NCI-H187 treated with DMSO at 0.1 percent for 48 hours (cell line): ENCODE measurements around the gene BIRC3.
"Not testable (repeated sequence)": the region's sequence is repeated elsewhere in the genome, so short reads cannot be mapped to it uniquely, and the experiment has no call there.

Source experiments
- DNase-seq: peaks from one replicate; lab custom pipeline; 2025; lab: John Stamatoyannopoulos, UW

BIRC3 gene

DNA sequence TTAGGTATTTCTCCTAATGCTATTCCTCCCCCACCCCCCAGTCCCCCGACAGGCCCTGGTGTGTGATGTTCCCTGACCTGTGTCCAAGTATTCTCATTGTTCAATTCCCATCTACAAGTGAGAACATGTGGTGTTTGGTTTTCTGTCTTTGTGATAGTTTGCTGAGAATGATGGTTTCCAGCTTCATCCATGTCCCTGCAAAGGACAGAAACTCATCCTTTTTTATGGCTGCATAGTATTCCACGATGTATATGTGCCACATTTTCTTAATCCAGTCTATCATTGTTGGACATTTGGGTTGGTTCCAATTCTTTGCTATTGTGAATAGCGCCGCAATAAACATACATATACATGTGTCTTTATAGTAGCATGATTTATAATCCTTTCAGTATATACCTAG is 20.5 kb upstream of the BIRC3 start:
- not testable (repeated sequence) for DNase-seq

DNA sequence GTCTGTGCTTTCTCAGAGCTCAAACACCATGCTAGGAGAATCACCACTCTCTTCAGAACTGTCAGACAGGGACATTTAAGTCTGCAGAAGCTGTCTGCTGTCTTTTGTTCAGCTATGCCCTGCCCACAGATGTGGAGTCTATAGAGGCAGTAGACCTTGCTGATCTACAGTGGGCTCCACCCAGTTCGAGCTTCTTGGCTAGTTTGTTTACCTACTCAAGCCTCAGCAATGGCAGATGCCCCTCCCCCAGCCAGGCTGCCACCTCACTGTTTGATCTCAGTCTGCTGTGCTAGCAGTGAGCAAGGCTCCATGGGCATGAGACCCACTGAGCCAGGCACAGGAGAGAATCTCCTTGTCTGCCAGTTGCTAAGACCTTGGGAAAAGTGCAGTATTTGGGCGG is 16.4 kb upstream of the BIRC3 start:
- DNase-seq: not testable (repeated sequence)

DNA sequence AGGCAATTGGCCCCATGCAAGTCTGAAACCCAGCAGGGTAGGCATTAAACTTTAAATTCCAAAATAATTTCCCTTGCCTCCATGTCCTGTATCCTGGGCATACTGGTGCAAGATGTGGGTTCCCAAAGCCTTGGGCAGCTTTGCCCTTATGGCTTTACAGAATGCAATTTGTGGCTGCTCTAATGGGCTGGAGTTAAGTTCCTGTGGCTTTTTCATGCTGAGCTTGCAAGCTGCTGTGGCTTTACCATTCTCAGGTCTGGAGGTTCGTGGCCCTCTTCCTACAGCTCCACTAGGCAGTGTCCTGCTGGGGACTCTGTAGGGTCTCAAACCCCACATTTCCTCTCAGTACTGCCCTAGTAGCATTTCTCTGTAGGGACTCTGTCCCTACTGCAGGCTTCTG is 15.0 kb upstream of the BIRC3 start:
- no peak for DNase-seq

DNA sequence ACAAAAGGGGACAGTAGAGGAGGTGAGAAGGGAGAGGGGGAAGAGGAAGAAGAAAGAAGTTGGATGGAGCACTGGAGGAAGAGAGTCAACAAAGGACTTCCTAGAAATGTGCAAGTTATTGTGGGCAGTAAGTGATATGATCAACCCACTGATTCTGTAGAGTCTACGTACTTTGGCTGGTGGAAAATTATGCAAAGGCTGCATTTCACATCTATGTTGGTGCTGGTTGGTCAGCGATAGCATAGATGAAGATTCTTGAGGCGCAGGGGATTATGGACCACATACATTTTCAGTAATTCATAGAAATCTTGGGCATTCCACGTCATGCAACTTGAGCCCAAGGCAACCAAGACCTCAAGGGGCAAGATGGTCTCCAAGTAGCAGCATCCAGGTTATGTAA is 12.6 kb upstream of the BIRC3 start:
- no peak for DNase-seq

DNA sequence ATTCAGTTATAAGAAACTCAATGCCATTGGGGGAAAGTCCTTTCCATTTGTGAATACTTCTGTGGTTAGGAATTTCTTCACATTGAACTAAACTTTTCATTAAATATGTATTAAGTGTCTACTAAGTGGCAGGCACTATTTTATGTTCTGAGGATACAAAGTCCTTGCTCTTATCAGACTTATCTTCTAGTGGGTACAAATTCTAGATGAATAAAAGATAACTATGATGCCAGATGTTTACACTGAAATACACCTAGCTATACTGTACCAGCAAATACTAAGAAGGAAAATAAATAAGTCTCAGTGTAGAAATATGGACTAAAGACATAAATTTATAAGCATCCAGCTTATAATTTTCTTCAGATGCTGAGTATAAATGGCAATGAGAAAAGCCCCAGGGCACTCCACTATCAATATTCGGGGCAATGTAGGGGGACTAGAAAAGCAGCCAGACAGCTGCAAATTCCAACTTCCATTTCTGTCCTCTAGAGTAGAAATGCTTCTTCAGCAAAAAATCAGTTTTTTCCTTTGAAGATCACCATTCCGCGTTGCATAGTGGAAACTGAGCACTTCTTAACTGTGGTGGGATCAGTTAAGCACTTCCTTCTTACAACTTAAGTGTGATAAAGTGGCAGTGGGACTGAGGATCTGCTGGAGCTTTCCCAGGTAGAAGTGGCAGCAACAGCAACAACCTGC is 11.8 kb upstream of the BIRC3 start:
- no peak for DNase-seq

DNA sequence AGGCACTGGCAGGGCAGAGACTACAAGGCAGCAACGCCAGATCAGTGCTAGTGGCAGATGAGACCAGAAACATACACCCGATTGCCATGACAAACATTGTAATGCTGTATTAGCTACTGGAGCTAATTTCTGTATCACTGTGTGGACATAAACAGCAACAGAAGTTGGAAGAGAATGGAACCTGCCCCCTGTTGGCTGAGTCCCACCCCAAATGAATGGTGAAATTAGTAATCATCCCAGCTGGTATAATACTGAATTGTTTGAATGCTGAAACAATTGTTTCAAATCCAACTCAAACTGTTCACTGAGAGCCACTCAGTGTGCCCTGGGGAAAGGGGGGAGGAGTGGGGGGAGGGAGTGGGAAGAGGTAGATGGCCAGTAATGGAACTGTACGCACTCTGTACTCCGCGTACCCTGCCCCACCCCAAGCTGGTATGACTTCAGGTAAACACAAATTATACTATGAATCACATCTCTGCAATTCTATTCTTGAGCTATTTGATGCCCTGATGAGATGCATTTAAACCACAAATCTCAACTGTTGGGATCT is 11.2 kb upstream of the BIRC3 start:
- no peak for DNase-seq

DNA sequence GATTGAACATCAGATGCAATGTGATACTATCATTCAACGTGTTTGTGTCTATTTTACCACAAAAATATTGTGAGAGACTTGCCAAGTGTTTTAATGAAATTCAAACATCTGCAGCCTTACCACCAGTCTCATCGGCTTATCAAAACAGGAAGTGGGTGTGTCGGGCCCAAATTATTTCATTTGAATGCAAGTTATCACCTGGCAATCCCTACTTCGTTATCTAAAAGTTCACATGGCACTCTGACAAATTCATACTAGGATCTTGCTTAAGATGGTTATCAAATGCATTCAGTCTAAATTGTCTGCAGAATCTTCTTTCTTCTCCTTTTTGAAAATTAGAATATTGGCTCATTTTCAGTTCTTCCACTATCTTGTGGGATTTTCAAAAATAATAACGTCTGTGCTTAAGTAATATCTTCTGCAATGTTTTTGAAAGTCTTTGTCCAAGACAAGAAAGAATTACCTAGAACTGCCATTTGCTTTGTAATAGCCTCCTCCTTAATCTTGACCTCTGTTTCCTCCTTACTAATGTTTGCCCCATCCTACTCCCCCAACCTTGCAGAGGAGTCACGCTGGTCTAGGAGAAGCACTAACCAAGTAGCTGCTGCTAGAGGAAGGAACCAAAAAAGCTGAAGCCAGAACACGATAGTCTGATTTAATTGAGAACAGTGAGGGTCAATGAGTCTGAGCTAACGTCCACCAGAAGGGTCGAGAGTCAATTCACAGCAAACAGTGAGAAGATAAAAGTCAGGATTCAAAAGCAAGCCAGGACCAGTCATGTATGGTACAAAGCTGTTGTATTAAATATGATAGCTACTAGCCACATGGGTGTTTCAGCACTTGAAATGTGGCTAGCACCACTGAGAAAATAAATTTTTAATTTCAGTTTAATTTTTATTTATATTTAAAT is 10.2 kb upstream of the BIRC3 start:
- no peak for DNase-seq

DNA sequence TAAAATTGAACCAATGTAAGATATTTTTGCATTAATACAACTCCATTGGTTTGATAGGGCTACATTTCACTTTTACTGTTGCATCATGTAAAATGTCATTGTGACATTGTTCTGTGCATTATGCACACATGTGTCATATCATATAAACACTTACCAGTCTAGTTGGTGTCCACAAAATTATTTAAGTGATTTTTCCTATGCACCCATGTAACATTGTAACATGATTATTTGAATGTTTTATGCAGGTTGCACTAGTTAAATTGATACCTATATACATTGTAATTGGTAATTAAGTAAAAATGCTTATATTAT is 9.6 kb upstream of the BIRC3 start:
- DNase-seq: no peak

DNA sequence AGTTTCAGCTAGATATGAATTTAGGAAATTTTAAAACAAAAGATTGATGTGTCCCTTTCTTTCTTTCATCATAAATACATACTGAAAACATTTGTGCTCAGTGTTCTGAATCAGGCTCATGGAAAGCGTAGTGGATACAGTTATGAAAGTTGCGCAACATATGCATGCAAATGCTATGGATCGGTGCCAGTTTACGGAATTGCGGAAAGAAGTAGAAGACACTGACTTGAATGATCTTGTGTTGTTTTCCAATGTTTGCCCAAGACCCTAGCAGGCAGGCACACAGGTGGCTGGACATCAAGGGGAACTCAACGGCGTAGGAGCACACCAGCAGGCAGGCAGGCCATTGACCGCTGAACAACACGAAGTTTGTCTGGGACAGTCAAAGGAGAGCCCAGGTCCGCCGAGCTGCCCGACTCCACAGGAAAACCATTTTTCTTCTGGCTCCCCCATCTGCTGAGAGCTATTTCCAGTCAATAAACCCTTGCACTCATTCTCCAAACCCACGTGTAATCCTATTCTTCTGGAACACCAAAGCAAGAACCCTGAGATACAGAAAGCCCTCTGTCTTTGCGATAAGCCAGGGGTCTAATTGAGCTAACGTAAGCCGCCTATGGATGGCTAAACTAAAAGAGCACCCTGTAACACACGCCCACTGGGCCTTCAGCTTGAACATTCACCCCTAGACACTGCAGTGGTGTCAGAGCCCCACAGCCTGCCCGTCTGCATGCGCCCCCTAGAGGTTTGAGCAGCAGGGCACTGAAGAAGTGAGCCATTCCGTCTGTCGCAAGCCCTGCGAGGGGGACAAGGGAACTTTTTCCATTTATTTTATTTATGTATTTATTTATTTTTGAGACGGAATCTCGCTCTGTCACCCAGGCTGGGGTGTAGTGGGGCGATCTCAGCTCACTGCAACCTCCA is 7.4 kb upstream of the BIRC3 start:
- DNase-seq: no peak

DNA sequence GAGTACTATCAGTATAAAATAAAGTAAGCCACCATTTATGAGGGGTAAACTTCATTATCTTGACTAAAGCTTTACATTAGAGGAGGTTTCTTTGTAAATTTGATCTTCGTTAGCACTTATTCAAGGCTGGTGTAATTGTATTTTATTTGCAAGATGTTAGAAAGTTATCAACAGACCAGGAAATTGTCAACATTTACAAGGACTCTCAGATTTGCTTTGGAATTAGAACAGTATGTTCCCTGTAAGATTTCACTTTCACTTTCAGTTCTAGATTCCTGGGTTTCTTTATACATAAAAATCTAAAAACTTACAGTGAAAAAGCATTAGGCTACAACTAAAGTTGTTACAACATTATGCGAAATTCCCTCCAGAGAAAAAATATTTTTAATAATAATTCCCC is 4.6 kb upstream of the BIRC3 start:
- DNase-seq: no peak

DNA sequence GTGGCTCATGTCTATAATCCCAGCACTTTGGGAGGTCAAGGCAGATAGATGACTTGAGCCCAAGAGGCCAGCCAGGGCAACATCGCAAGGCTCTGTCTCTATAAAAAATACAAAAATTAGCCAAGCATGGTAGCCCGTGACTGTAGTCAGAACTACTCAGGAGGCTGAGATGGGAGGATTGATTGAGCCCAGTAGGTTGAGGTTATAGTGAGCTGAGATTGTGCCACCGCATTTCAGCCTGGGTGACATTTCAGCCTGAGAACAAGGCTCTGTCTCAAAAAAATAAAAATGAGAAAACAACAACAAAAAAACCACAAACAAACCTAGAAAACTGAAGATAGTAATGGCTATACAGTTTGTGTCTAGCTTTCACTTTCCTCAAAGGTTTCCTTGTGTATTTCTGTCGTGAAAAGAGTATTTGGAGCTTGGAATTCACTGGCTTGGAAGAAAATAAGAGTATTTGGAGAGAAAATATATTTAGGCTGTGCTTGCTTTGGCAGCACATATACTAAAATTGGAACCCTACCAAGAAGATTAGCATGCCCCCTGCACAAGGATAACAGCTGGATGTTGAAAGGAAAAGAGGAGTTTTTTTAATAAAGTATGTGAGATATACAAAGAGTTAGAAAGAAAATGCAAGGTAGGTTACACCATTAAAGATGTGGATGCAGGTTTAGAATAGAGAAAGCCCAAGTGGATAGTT is 3.9 kb upstream of the BIRC3 start:
- no peak for DNase-seq

DNA sequence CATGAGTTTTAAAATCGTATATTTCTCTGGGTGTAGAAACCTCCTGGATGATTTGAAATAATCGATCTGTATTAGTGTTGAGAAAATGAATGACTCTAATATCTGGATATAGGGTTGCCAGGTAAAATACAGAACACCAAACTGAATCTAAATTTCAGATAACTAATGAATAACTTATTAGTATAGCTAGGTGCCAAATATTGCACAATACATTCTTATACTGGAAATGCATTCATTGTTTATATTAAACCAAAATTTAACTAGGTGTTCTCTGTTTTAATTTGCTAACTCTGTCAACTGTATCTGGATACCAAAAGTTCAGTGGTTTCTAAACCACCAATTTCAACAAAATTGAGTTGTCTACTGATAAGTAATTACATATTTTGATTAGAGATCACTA is 2.5 kb upstream of the BIRC3 start:
- DNase-seq: no peak

DNA sequence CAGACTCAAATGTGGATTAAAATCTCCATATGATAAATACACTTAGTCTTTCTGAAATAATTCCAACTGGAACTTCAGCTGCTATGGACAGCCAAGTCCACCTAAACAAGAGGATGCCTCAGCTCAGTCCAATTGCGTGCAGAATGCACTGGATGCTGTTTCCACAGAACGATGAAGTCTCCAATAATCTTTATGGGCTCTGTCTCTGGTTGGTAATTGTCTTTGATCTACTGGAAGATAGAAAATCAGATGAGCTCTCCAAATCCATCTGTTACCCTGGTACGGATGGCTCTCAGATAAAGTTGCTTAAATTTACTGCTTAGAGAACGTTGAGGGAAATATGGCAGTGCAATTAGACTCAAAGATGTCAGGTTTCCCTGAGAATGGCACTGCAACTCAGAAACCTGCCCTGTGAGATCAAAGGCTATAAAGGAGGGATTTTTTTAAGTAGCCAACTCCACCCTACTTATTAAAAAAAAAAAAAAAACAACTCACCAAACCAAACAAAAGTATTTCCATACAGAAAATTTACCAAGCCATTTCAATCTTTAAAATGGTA is 859 bp upstream of the BIRC3 start:
- no peak for DNase-seq

DNA sequence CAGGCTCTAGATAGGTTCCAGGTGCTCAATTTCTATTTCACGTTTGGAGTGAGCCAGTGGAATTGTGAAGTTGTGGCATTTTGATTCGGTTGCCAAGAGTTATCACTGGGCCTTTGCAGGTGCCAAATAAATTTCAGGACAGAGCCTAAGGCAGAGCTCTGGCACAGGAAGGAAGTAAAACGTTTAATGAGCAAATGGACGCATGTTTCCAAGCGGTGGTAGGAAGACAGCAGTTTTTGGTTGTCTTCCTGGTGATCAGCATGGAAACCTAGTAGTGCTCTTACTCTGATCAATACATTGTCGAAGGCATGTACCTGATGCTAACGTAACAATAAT is 452 bp downstream of the BIRC3 start:
- no peak for DNase-seq

DNA sequence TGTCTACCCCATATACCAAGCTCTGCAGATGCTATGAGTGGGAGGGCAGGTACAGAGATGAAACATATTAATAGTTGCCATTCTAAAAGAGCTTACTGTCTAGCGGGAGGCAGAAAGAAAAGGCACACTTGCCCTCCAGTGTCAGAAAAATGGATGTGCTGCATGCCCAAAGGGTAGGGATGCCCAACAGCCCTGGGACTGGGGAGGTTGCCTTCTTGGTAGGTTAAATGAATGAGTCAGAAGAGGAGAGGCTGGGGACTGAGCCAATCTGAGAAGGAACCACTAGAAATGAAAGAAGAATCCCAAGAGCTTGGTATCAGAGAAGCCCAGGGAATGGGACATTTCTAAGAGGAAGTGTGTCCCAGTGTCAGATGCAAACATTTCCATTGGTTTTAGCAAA is 1.2 kb downstream of the BIRC3 start:
- DNase-seq: no peak

DNA sequence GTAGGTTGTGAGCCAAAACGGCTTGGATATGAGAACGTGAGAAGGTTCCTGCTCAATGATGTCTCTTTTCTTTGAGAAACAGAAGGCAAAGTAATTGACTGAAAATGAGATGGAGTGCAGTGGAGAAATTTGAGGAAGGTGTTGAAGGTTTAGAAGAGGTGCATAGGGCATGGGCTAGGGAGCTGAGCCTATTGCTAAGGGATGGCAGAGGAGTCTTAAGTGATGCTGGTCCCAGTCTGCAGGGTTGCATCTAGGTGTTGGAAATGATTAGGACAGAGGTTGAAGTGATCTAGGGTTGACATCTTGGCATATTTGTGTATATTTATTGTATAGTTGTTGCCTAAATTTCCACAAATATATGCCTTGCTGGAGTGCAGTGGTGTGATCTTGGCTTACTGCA is 2.3 kb downstream of the BIRC3 start:
- no peak for DNase-seq

DNA sequence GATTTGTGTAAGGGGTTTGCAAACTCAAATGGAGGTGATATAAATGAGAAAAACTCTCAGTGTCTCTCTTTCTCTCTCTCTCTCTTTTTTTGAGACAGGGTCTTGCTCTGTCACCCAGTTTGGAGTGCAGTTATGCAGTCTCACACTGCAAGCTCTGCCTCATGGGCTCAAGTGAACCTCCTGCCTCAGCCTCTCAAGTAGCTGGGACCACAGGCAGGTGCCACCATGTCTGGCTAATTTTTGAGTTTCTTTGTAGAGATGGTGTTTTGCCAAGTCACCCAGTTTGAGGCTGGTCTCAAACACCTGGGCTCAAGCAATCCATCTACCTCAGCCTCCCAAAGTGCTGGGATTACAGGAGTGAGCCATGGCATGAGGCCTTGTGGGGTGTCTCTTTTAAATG is 2.9 kb downstream of the BIRC3 start:
- no peak for DNase-seq

DNA sequence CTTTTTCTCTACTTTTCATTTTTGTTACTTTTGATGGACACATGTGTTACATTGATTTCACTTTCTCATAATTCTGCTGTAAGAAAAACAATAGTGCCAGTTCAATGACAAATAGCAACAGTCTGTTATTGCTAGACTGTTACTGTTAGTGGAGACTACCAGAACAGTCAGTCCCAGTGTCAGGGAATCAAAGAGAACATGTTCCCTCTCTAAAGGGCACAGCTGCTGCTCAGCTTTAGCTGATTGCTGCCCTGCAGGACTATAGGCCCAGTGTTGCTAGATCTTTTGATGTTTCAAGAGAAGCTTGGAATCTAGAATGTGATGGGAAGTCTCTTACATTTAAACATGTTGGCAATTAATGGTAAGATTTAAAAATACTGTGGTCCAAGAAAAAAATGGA is 3.4 kb downstream of the BIRC3 start:
- no peak for DNase-seq

DNA sequence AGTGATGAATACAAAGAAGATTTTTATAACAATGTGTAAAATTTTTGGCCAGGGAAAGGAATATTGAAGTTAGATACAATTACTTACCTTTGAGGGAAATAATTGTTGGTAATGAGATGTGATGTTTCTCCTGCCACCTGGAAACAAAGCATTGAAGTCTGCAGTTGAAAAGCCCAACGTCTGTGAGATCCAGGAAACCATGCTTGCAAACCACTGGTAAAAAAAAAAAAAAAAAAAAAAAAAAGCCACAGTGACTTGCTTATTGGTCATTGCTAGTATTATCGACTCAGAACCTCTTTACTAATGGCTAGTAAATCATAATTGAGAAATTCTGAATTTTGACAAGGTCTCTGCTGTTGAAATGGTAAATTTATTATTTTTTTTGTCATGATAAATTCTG is 5.3 kb downstream of the BIRC3 start:
- DNase-seq: no peak

DNA sequence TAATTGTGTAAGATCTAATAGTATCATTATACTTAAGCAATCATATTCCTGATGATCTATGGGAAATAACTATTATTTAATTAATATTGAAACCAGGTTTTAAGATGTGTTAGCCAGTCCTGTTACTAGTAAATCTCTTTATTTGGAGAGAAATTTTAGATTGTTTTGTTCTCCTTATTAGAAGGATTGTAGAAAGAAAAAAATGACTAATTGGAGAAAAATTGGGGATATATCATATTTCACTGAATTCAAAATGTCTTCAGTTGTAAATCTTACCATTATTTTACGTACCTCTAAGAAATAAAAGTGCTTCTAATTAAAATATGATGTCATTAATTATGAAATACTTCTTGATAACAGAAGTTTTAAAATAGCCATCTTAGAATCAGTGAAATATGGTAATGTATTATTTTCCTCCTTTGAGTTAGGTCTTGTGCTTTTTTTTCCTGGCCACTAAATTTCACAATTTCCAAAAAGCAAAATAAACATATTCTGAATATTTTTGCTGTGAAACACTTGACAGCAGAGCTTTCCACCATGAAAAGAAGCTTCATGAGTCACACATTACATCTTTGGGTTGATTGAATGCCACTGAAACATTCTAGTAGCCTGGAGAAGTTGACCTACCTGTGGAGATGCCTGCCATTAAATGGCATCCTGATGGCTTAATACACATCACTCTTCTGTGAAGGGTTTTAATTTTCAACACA is 6.4 kb downstream of the BIRC3 start:
- DNase-seq: no peak

DNA sequence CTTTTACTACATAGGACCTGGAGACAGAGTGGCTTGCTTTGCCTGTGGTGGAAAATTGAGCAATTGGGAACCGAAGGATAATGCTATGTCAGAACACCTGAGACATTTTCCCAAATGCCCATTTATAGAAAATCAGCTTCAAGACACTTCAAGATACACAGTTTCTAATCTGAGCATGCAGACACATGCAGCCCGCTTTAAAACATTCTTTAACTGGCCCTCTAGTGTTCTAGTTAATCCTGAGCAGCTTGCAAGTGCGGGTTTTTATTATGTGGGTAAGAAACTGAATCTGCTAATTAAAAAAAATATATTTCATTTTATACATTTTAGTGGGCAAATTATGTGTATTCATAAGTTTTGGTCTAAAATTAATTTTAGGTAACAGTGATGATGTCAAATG is 7.8 kb downstream of the BIRC3 start:
- no peak for DNase-seq
